ENCODE results near the gene PRELID1. TPM values are rescaled to one million over a fixed set of nuclear protein-coding genes. Genes with fewer than 3 reads are reported as not detected.

Gene PRELID1
- total RNA-seq, 1 donor from 2014 or later: 229 TPM

DNA sequence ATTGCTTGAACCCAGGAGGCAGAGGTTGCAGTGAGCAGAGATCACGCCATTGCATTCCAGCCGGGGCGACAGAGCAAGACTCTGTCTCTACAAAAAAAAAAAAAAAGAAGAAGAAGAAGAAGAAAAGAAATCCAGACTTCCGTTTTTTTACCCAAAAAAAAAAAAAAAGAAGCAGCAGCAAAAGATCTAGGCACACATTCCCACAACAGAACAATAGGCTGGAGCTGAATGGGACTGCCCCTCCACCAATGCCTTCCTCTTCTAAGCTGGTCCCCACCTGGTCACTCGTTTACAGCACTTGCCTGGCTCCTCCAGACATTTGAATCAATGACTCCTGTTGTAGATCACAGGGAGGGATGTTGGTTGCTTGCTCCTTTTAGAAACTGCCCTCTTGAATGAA is 49.5 kb downstream of the PRELID1 start:
- DNase-seq (ENCODE audit: low spot score): no peak
- Mint-ChIP-seq H3K4me1 (ENCODE audit: low read depth) (peaks cover 45% of the 10 kb centered on the region), H3K36me3 (ENCODE audit: low read depth) (peaks cover 19% of the 10 kb centered on the region), H3K9me3 (peaks cover 8% of the 10 kb centered on the region), H3K27ac (no peak overlapping the region), H3K4me3 (ENCODE audit: low read depth) (no peak overlapping the region), H3K27me3 (ENCODE audit: low read depth) (no peaks in the 10 kb centered on the region)
- intact Hi-C loops (cut with micrococcal nuclease): no loop called here

DNA sequence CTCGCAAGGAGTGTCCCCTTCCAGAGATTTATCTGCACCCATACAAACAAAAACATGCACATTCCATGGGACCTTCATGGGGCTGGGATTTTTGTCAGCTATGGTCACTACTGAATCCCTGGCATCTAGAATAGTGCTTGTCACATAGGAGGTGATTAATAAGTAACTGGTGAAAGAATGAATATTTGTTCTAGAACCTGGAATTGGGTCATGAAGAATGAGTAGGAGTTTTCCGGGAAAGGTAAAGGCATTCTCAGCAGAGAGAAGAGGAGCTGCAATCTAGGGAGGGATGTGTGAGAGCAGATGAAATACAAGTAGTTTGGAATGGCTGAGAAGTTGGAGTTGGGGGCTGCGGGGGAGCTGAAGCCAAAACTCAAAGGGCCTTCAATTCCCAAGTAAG is 50.7 kb downstream of the PRELID1 start:
- no peak for DNase-seq (ENCODE audit: low spot score)
- H3K27ac Mint-ChIP-seq: no peak overlapping the region
- peaks cover 15% of the 10 kb centered on the region for H3K36me3 Mint-ChIP-seq (ENCODE audit: low read depth)
- peaks cover 8% of the 10 kb centered on the region for H3K9me3 Mint-ChIP-seq
- H3K4me3 Mint-ChIP-seq (ENCODE audit: low read depth): no peak overlapping the region
- intact Hi-C loops (cut with micrococcal nuclease): no loop called here
- no peaks in the 10 kb centered on the region for H3K27me3 Mint-ChIP-seq (ENCODE audit: low read depth)
- peaks cover 48% of the 10 kb centered on the region for H3K4me1 Mint-ChIP-seq (ENCODE audit: low read depth)

DNA sequence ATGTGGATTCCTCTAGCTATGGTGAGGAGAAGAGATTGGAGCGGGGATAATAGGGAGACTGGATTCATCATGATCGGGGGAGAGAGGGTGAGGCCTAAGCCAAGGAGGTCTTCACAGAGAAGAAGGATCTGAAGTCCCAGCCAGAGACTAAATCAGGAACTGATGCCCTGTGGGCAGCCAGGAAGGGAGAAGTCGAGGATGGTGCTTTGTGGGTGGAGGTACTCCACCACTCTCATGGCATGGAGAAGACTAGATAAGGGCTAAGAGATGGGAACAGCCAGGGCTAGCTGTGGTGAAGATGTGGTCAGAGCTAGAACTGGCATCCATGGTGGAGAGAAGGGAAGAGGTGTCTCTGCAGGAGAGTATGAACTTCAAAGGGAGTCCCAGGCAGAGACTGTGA is 51.1 kb downstream of the PRELID1 start:
- intact Hi-C loops (cut with micrococcal nuclease): no loop called here

DNA sequence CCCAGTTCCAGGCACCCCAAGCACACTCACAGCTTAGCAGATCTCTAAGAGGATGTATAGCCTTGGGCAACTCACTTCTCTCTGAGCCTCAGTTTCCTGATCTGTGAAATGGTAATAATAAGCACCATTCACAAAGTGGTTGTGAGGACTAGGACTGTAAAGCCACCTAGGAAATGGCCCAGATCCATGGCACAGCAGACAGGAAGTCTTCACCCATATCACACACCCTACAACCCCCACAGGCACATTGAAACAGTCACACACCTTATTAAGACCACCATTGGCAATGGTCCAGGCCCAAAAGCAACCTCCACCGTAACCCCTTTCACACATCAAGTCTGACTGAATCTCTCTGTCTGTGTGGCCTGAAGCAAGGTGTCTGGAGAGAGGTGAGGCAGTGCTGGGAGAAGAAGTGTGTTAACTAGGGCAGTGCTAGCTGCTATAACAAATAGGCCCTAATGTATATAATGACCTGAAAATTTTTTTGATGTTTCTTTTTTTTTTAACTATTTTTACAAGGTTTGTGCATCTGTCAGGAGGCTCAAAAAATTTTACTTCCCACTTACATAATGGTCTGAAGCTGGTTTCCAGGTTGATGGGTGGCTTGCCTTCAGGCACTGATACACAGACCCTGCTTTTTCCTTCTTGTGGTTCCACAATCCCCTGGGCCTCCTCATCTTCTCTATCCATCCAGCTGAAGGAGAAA is 51.7 kb downstream of the PRELID1 start:
- H3K4me3 Mint-ChIP-seq (ENCODE audit: low read depth): no peak overlapping the region
- DNase-seq (ENCODE audit: low spot score): no peak
- peaks cover 50% of the 10 kb centered on the region for H3K4me1 Mint-ChIP-seq (ENCODE audit: low read depth)
- intact Hi-C loops (cut with micrococcal nuclease): no loop called here
- no peak overlapping the region for H3K27ac Mint-ChIP-seq
- H3K9me3 Mint-ChIP-seq: peaks cover 8% of the 10 kb centered on the region
- H3K27me3 Mint-ChIP-seq (ENCODE audit: low read depth): no peaks in the 10 kb centered on the region
- peaks cover 11% of the 10 kb centered on the region for H3K36me3 Mint-ChIP-seq (ENCODE audit: low read depth)

More for the DNA sequence above, 51.1 kb downstream of the PRELID1 start:
- H3K27ac Mint-ChIP-seq: no peak overlapping the region
- H3K9me3 Mint-ChIP-seq: peaks cover 8% of the 10 kb centered on the region
- H3K4me3 Mint-ChIP-seq (ENCODE audit: low read depth): no peak overlapping the region
- no peak for DNase-seq (ENCODE audit: low spot score)
- peaks cover 50% of the 10 kb centered on the region for H3K4me1 Mint-ChIP-seq (ENCODE audit: low read depth)
- H3K36me3 Mint-ChIP-seq (ENCODE audit: low read depth): peaks cover 12% of the 10 kb centered on the region
- H3K27me3 Mint-ChIP-seq (ENCODE audit: low read depth): no peaks in the 10 kb centered on the region

DNA sequence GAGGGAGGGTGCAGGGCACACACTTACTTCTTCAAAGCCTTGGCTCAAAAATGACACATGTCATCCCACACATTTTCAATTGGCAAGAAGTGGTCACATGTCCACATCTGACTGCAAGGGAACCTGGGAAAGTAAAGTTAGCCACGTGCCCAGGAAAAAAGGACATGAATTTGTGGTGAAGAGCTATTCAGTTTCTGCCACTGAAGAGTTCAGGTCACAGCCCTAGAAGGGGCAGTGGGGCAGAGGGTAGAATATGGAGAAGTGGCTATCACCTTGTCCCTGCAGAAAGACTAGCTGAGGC is 52.2 kb downstream of the PRELID1 start:
- H3K27ac Mint-ChIP-seq: no peak overlapping the region
- peaks cover 46% of the 10 kb centered on the region for H3K4me1 Mint-ChIP-seq (ENCODE audit: low read depth)
- H3K27me3 Mint-ChIP-seq (ENCODE audit: low read depth): no peaks in the 10 kb centered on the region
- peaks cover 7% of the 10 kb centered on the region for H3K36me3 Mint-ChIP-seq (ENCODE audit: low read depth)
- H3K4me3 Mint-ChIP-seq (ENCODE audit: low read depth): no peak overlapping the region
- intact Hi-C loops (cut with micrococcal nuclease): loop anchor here (2.0 kb wide), 1 partner anchor 17 kb away; no protein-coding TSS in a partner anchor
- DNase-seq (ENCODE audit: low spot score): no peak
- H3K9me3 Mint-ChIP-seq: peaks cover 8% of the 10 kb centered on the region

Other genes with a start within 250 kb of the PRELID1 start
- gene FGFR4, start 216.9 kb upstream of the PRELID1 start, total RNA-seq: 1.1 and 1.2 TPM in 2 replicates
- 100.0 and 103 TPM in 2 replicates for gene NSD1, start 170.0 kb upstream of the PRELID1 start, total RNA-seq
- gene RAB24, start 80 bp upstream of the PRELID1 start, total RNA-seq: 17.7 and 19.0 TPM in 2 replicates
- 12.8 and 13.9 TPM in 2 replicates for gene MXD3, start 8.1 kb downstream of the PRELID1 start, total RNA-seq
- 130 and 137 TPM in 2 replicates for gene LMAN2, start 47.9 kb downstream of the PRELID1 start, total RNA-seq
- 36.2 and 40.5 TPM in 2 replicates for gene RGS14, start 54.1 kb downstream of the PRELID1 start, total RNA-seq
- not detected in 2 replicates for gene SLC34A1, start 80.6 kb downstream of the PRELID1 start, total RNA-seq
- gene PFN3, start 96.9 kb downstream of the PRELID1 start, total RNA-seq: not detected in 2 replicates
- gene F12, start 105.8 kb downstream of the PRELID1 start, total RNA-seq: 3.5 and 5.8 TPM in 2 replicates
- 131 and 134 TPM in 2 replicates for gene GRK6, start 122.9 kb downstream of the PRELID1 start, total RNA-seq
- 12.1 and 13.0 TPM in 2 replicates for gene PRR7, start 143.0 kb downstream of the PRELID1 start, total RNA-seq
- 28.7 and 32.9 TPM in 2 replicates for gene DBN1, start 169.8 kb downstream of the PRELID1 start, total RNA-seq
- 85.4 and 86.9 TPM in 2 replicates for gene PDLIM7, start 193.8 kb downstream of the PRELID1 start, total RNA-seq
- gene DOK3, start 206.0 kb downstream of the PRELID1 start, total RNA-seq: 3.3 and 4.9 TPM in 2 replicates
- 138 and 144 TPM in 2 replicates for gene DDX41, start 213.2 kb downstream of the PRELID1 start, total RNA-seq

All from activated T-helper 2 cell treated with anti-CD3 and anti-CD28 coated beads, Interferon-gamma antibody, Interleukin-2, Interleukin-4, amounts not matched to agents 10 μg/mL and 5 μg/mL and 100 μg/mL, durations not matched to agents 14 hours and 24 hours and 36 hours (primary cell).